Osteocyte (in vitro differentiated cells): ENCODE data around the gene RHOT1. TPM values are rescaled to one million over a fixed set of nuclear protein-coding genes. Genes with fewer than 3 reads are reported as not detected.
"Not testable (repeated sequence)": the region's sequence is repeated elsewhere in the genome, so short reads cannot be mapped to it uniquely, and the experiment has no call there.

Experiments used
- DNase-seq: peaks from one replicate; pipeline ENCODE4 v3.0.0; 2021; ENCODE audit warnings: mixed read lengths; ENCODE audit not compliant: unreplicated experiment; ENCODE audit errors: extremely low spot score
- H3K27ac Mint-ChIP-seq: one replicate; pipeline ENCODE4 v1.8.0; 2021; ENCODE audit warnings: mild to moderate bottlenecking, mixed read lengths; ENCODE audit not compliant: unreplicated experiment
- H3K27me3 Mint-ChIP-seq: one replicate; pipeline ENCODE4 v1.8.0; 2021; ENCODE audit warnings: mixed read lengths; ENCODE audit not compliant: unreplicated experiment
- H3K36me3 Mint-ChIP-seq: one replicate; pipeline ENCODE4 v1.8.0; 2021; ENCODE audit warnings: mixed read lengths; ENCODE audit not compliant: unreplicated experiment
- H3K4me1 Mint-ChIP-seq: one replicate; pipeline ENCODE4 v1.8.0; 2021; ENCODE audit warnings: mixed read lengths; ENCODE audit not compliant: unreplicated experiment
- H3K4me3 Mint-ChIP-seq: one replicate; pipeline ENCODE4 v1.8.0; 2021; ENCODE audit warnings: mild to moderate bottlenecking, moderate library complexity, mixed read lengths; ENCODE audit not compliant: unreplicated experiment
- H3K9me3 Mint-ChIP-seq: one replicate; pipeline ENCODE4 v1.8.0; 2021; ENCODE audit warnings: mixed read lengths; ENCODE audit not compliant: unreplicated experiment
- total RNA-seq: library from RNA; stranded (reverse); gene quantifications from 2 replicates; pipeline ENCODE4 v1.2.1, GENCODE V29; 2021
- TF ChIP-seq, protein P1 (sequence below): fragments of 200-600 bp; sonication (generic); IDR thresholded peaks from 2 replicates; pipeline ENCODE4 v1.5.0; 2021; ENCODE audit warnings: antibody characterized with exemption, mild to moderate bottlenecking, moderate library complexity

Gene RHOT1
- total RNA-seq, 1 donor from 2014 or later: 32.2 TPM

DNA sequence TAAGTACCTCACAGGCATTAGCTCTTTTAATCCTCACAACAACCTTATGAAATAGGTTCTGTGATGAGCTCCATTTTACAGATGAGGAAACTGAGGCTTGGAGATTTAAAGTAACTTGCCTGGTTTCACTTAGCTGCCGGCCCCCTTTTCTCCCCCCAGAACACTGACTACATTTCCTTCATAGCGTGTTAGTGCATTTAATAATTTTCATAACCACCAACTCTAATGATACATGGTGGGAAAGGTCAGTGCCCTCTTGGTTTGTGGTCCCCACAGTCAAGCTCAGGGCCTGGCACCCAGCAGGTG is 16.5 kb upstream of the RHOT1 start:
- no peak overlapping the region for H3K4me3 Mint-ChIP-seq

DNA sequence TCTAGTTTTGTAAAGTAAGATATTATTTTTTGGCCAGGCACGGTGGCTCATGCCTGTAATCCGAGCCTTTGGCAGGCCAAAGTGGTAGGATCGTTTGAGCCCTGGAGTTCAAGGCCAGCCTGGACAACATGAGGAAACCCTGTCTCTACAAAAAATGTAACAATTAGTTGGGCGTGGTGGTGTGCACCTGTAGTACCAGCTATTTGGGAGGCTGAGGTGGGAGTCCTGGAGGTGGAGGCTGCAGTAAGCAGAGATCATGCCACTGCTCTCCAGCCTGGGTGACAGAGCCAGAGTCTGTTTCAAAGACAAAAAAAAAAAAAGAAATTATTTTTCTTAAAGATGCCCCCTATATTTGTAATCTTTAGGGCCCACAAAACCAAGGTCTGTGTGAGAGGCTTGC is 16.0 kb upstream of the RHOT1 start:
- Mint-ChIP-seq H3K27me3 (no peaks in the 10 kb centered on the region), H3K4me1 (peaks cover 29% of the 10 kb centered on the region), H3K36me3 (peaks cover 4% of the 10 kb centered on the region), H3K27ac (no peak overlapping the region), H3K9me3 (no peaks in the 10 kb centered on the region), H3K4me3 (peak overlapping the region; percentile 22)
- DNase-seq: no peak
- TF ChIP-seq, protein P1, sequence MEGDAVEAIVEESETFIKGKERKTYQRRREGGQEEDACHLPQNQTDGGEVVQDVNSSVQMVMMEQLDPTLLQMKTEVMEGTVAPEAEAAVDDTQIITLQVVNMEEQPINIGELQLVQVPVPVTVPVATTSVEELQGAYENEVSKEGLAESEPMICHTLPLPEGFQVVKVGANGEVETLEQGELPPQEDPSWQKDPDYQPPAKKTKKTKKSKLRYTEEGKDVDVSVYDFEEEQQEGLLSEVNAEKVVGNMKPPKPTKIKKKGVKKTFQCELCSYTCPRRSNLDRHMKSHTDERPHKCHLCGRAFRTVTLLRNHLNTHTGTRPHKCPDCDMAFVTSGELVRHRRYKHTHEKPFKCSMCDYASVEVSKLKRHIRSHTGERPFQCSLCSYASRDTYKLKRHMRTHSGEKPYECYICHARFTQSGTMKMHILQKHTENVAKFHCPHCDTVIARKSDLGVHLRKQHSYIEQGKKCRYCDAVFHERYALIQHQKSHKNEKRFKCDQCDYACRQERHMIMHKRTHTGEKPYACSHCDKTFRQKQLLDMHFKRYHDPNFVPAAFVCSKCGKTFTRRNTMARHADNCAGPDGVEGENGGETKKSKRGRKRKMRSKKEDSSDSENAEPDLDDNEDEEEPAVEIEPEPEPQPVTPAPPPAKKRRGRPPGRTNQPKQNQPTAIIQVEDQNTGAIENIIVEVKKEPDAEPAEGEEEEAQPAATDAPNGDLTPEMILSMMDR: no peak

More for the DNA sequence above, 16.5 kb upstream of the RHOT1 start:
- H3K36me3 Mint-ChIP-seq: peaks cover 3% of the 10 kb centered on the region
- no peak for DNase-seq
- H3K27me3 Mint-ChIP-seq: no peaks in the 10 kb centered on the region
- peaks cover 29% of the 10 kb centered on the region for H3K4me1 Mint-ChIP-seq
- TF ChIP-seq, protein P1: no peak
- no peaks in the 10 kb centered on the region for H3K9me3 Mint-ChIP-seq
- no peak overlapping the region for H3K27ac Mint-ChIP-seq

DNA sequence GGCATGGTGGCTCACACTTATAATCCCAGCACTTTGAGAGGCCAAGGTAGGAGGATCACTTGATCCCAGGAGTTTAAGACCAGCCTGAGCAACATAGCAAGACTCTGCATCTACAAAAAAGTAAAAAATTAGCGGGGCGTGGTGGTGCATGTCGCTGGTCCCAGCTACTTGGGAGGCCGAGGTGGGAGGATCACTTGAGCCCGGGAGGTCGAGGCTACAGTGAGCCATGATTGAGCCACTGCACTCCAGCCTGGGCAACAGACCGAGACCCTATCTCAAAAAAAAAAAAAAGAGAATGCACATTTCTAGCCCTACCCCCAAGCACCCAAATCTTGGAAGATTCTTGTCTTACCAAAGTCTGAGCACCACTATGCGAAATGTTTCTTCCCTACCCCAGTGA is 15.6 kb upstream of the RHOT1 start:
- peak overlapping the region; percentile 90 for H3K4me3 Mint-ChIP-seq
- H3K4me1 Mint-ChIP-seq: peaks cover 29% of the 10 kb centered on the region
- H3K36me3 Mint-ChIP-seq: peaks cover 4% of the 10 kb centered on the region

DNA sequence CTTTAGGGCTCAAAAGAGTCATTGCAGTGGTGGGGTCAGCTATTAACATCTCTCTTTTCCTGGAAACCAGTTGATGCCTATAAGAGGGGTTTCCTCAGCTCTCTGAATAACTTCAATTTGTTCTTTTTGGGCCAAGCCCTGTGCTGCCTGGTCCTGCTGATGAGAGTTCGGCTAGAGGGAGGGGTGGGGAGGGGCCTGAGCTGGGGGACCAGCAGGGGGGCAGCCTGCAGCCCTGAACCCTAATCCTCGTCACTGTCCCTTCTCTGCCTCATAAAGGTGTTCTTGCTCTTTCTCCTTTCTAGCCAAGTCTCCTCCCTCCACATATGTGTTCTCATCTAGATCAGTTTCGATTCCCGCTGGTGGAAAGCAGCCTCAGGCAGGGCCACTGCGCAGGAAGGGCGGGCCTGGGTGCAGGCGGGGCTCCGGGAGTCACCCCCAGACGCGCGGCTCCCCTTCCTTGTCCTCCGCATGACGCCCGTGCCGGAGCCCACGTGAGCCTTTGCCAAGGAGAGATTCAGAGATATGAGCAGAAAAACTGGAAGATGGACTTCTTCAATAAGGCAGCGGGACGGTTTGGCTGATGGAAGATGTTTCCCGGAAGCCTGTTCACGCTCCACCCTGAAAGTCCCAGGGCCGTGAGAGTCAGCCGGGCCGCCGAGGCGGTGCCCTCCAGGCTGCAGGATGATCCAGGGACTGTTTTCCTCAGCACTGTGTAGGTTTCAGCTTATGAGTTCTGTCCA is 15.0 kb upstream of the RHOT1 start:
- peaks cover 29% of the 10 kb centered on the region for H3K4me1 Mint-ChIP-seq
- H3K36me3 Mint-ChIP-seq: peaks cover 4% of the 10 kb centered on the region
- DNase-seq: peak; percentile 88
- peak overlapping the region; percentile 94 for H3K27ac Mint-ChIP-seq
- H3K9me3 Mint-ChIP-seq: no peaks in the 10 kb centered on the region
- peak overlapping the region; percentile 90 for H3K4me3 Mint-ChIP-seq
- TF ChIP-seq, protein P1: no peak
- no peaks in the 10 kb centered on the region for H3K27me3 Mint-ChIP-seq

More for the DNA sequence above, 15.6 kb upstream of the RHOT1 start:
- TF ChIP-seq, protein P1: no peak
- no peak for DNase-seq
- peak overlapping the region; percentile 94 for H3K27ac Mint-ChIP-seq
- H3K9me3 Mint-ChIP-seq: no peaks in the 10 kb centered on the region
- H3K27me3 Mint-ChIP-seq: no peaks in the 10 kb centered on the region

DNA sequence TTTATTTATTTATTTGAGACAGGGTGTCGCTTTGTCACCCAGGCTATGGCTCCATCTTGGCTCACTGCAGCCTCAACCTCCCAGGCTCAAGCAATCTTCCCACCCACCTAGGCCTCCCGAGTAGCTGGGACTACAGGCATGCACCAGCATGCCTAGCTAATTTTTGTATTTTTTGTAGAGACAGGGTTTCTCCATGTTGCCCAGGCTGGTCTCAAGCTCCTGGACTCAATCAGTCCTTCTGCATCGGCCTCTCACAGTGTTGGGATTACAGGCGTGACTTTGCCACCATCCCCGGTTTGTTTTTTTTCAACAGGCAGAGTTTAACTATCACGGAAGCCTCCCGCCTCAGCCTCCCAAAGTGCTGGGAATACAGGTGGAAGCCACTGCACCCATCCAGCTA is 13.8 kb upstream of the RHOT1 start:
- H3K4me3 Mint-ChIP-seq: peak overlapping the region; percentile 90
- not testable (repeated sequence) for H3K36me3 Mint-ChIP-seq, H3K27me3 Mint-ChIP-seq, H3K27ac Mint-ChIP-seq, DNase-seq, H3K9me3 Mint-ChIP-seq
- peaks cover 26% of the 10 kb centered on the region for H3K4me1 Mint-ChIP-seq
